ENCODE data around the gene DYNC2I2.

GRCh38 chr9:128642675-128643245 is 13.9 kb downstream of the DYNC2I2 start:
- TF ChIP-seq EZH2phosphoT487 (IDR thresholded peaks at IDR 0.05) (no peak), EZH2 (IDR thresholded peaks at IDR 0.05) (no peak)
- TF ChIP-seq, protein P1, sequence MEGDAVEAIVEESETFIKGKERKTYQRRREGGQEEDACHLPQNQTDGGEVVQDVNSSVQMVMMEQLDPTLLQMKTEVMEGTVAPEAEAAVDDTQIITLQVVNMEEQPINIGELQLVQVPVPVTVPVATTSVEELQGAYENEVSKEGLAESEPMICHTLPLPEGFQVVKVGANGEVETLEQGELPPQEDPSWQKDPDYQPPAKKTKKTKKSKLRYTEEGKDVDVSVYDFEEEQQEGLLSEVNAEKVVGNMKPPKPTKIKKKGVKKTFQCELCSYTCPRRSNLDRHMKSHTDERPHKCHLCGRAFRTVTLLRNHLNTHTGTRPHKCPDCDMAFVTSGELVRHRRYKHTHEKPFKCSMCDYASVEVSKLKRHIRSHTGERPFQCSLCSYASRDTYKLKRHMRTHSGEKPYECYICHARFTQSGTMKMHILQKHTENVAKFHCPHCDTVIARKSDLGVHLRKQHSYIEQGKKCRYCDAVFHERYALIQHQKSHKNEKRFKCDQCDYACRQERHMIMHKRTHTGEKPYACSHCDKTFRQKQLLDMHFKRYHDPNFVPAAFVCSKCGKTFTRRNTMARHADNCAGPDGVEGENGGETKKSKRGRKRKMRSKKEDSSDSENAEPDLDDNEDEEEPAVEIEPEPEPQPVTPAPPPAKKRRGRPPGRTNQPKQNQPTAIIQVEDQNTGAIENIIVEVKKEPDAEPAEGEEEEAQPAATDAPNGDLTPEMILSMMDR (IDR thresholded peaks at IDR 0.05) = no peak

Data from neural progenitor cell (in vitro differentiated cells).